GM19035 (cell line): ENCODE results near the gene RPP14.

ENCODE experiments used
- ATAC-seq: cut with Tn5 transposase; IDR thresholded peaks from one replicate; pipeline ENCODE4 v1.9.1; 2021; ENCODE audit not compliant: unreplicated experiment

Gene RPP14

GRCh38 chr3:58291671-58292338 lies 14.2 kb upstream of the RPP14 start:
- no peak for ATAC-seq

DNA sequence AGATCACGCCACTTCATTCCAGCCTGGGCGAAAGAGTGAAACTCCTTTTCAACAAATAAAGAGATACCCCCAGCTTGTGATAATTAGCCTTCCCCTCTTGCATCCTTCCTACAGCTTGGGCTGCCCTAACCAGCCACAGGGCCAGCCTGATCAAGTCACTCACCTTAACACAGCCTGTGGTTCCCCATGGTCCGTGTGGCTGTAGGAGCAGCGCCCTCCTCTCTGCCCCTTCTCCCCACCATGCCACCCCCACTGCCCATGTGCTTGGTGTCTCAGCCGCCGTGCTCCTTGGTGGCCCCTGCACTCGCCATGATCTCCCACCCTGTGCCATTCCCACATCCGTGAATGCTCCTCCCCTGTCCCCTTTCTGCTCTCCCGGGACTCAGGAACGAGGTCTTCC lies 13.2 kb upstream of the RPP14 start:
- ATAC-seq, result no peak

- ATAC-seq, result no peak
Observed at GRCh38 chr3:58293516-58293915, 12.5 kb upstream of the RPP14 start.

DNA sequence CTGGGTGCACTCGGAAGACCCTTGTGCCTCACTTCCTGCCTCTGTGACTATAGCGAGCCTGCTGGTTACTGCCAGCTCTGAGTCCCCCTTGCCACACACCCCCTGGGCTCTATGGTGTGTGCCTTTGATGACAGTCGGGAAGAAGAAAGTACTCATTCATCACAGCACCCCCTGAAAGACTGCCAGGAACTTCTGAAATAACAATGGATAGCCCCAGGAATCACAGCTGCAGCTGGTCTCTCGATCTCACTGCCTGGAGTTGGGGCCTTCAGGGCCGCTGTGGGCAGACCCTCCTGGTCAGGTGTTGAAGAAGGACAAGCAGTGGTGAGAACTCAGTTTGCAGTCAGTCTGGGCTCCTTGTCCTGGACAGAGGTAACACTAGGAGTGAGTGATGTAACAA lies 9.8 kb upstream of the RPP14 start:
- no peak for ATAC-seq

- no peak for ATAC-seq
Observed at GRCh38 chr3:58296843-58297242, 9.2 kb upstream of the RPP14 start.

DNA sequence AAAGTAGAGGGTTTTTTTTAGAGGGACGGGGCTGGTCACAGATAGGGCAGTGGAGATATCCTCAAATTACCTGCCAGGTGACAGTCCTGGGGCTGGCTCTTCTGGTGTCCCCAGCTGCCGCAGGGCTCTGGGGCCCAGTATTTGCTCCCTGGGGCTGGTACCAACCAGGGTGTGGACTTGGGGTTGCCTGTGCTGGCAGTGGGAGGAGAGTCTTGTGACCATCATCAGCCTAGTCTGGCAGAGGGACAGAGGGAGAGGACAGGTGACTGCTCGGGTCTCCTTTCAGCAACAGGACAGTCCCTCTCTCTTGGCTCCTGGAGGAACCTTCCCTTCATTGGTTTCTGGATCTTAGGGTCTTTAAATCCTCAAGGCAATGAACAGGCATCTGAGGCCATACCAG lies 7.9 kb upstream of the RPP14 start:
- ATAC-seq, result no peak

- ATAC-seq, result no peak
Observed at GRCh38 chr3:58299075-58299474, 7.0 kb upstream of the RPP14 start.

GRCh38 chr3:58299839-58300516 lies 6.1 kb upstream of the RPP14 start:
- no peak for ATAC-seq

- no peak for ATAC-seq
Observed at GRCh38 chr3:58307639-58308215, 1.7 kb downstream of the RPP14 start.

- ATAC-seq, result no peak
Observed at GRCh38 chr3:58308728-58309127, 2.7 kb downstream of the RPP14 start.

- ATAC-seq, result no peak
Observed at GRCh38 chr3:58317811-58318210, 11.8 kb downstream of the RPP14 start.

GRCh38 chr3:58321791-58322190 lies 15.7 kb downstream of the RPP14 start:
- no peak for ATAC-seq

GRCh38 chr3:58322793-58323192 lies 16.7 kb downstream of the RPP14 start:
- no peak for ATAC-seq

GRCh38 chr3:58323529-58324390 lies 17.7 kb downstream of the RPP14 start:
- no peak for ATAC-seq

DNA sequence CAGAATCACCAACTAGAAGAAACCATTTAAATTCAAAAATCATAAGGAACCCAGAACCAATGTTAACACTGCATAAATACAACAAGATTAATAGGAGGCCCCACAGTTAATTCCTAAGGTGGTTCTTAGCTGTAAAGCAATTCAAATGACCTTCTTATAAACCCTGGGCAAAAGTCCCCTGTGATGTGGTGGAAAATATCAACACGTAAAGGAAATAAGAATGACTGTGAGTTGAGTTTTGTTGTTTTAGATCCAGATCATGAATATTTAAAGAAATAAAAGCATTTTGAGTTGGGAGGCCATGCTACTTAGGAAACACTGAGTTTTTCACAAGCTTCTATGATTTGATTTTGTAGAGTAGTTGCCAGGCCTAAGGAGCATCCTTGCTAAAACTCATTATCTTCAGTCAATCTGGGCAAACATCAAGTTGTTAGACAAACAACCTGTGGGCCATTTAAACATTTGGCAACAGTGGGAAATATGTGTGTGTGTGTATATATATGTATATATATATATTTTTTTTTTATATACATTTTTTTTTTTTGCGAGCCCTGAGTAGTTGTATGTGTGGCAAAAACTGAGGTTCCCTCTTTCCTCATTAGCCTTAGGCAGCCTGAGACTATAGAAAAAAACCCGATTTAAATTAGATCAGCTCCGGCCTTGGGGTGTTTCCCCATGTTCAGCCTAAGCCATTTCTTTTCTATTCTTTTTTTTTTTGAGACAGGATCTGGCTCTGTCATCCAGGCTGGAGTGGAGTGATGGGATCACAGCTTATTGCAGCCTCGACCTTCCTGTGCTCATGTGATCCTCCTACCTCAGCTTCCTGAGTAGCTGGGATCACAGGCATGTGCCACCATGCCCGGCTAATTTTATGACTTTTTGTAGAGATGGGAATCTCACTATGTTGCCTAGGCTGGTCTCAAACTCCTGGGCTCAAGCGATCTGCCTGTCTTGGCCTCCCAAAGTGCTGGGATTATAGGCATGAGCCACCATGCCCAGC lies 18.6 kb downstream of the RPP14 start:
- no peak for ATAC-seq

- no peak for ATAC-seq
Observed at GRCh38 chr3:58325525-58325992, 19.5 kb downstream of the RPP14 start.

DNA sequence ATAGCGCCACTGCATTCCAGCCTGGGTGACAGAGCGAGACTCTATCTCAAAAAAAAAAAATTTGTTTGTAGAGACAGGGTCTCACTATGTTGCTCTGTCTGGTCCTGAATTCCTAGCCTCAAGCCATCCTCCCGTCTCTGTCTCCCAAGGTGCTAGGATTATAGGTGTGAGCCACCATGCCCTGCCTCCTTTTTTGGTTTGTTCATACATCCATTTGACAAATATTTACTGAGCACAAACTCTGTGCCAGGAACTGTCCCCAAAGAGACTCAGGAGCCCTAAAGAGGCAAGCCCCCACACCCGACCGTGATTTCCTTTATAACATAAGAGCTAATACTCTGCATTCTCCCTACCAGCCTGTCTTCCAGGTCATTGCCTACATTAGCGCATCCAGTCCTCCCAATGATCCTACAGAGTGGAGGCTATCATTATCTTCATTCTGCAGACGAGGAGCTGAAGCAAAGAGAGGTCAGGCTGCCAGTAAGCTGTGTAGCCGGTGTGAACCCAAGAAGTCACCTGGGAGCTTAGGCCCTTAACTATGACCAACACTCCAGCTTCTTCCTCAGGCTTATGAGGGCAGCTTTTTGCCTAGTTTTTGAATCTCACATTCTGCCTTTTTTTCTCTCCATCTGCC lies 20.3 kb downstream of the RPP14 start:
- no peak for ATAC-seq

- ATAC-seq, result no peak
Observed at GRCh38 chr3:58329150-58329921, 23.3 kb downstream of the RPP14 start.

DNA sequence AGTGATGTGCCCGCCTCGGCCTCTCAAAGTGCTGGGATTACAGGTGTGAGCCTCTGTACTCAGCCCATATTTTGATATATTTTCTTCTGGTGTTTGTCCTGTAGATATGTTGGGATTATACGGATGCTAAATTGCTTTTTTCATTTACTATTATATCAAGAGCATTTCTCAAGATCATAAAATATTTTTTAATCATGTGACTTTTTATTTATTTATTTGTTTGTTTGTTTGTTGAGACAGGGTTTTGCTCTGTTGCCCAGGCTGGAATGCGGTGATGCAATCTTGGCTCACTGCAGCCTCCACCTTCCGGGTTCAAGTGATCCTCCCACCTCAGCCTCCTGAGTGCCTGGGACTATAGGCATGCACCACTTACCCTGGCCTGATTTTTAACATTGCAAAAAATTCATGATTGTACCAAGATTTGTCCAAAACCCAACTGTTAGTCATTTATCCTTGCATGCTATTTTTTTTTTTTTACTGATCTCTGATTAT lies 23.9 kb downstream of the RPP14 start:
- ATAC-seq, result no peak
